GM23248 (cell line): Measurements from ENCODE around the gene SCAF1.

Source experiments
- EZH2 ChIP-seq: fragments of 200-600 bp; sonication (generic); IDR thresholded peaks from 2 replicates; pipeline ENCODE4 v1.6.1; 2018; ENCODE audit warnings: antibody characterized with exemption, mild to moderate bottlenecking; ENCODE audit not compliant: insufficient read depth, poor library complexity, severe bottlenecking
- EZH2phosphoT487 ChIP-seq: fragments of 200-600 bp; sonication (generic); IDR thresholded peaks from 2 replicates; pipeline ENCODE4 v1.6.1; 2018; ENCODE audit warnings: antibody characterized with exemption, moderate library complexity, mild to moderate bottlenecking, low read depth; ENCODE audit not compliant: insufficient read depth

DNA sequence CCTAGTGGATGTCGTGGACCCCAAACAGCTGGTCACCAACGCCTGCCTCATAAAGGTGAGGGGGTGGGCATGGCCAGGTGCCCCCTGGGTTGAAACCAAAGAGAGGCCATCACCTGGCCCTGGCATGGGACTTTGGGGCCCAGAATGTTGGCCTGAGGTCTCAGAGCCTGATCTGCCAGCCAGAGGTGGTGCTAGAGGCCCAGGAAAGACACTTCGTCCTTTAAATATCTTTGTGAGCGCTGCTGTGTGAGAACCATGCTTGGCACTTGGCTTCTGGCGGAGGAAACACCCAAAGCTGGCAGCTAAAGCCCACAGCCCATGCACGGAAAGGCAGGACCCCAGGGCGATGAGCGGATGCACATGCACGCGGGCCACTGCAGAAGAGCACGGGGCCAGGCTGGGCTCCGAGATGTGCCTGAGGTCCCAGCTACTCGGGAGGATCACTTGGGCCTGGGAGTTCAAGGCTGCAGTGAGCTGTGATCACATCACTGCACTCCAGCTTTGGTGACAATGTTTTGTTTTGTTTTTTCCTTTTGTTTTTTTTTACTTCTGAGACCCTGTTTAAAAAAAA is 43.1 kb downstream of the SCAF1 start:
- no peak for TF ChIP-seq EZH2phosphoT487
- no peak for TF ChIP-seq EZH2
